HG03066 (cell line): ENCODE measurements around the gene BRF1.

Experiments
- ATAC-seq: cut with Tn5 transposase; IDR thresholded peaks from one replicate; pipeline ENCODE4 v1.9.1; 2021; ENCODE audit warnings: low read depth; ENCODE audit not compliant: unreplicated experiment

BRF1 gene

GRCh38 chr14:105247715-105248367, 53.0 kb downstream of the BRF1 start:
- no peak for ATAC-seq

GRCh38 chr14:105247026-105247425, 53.8 kb downstream of the BRF1 start:
- ATAC-seq = no peak

GRCh38 chr14:105244334-105244733, 56.5 kb downstream of the BRF1 start:
- no peak for ATAC-seq

GRCh38 chr14:105241641-105242040, 59.2 kb downstream of the BRF1 start:
- no peak for ATAC-seq

GRCh38 chr14:105240811-105241576, 59.8 kb downstream of the BRF1 start:
- ATAC-seq = no peak

GRCh38 chr14:105229099-105229655, 71.6 kb downstream of the BRF1 start:
- no peak for ATAC-seq

GRCh38 chr14:105228562-105228961, 72.2 kb downstream of the BRF1 start:
- ATAC-seq = no peak

- ATAC-seq = no peak
Measured at GRCh38 chr14:105227346-105227745, 73.5 kb downstream of the BRF1 start.

- ATAC-seq = no peak
Measured at GRCh38 chr14:105226198-105226597, 74.6 kb downstream of the BRF1 start.

- ATAC-seq = no peak
Measured at GRCh38 chr14:105224845-105225570, 75.8 kb downstream of the BRF1 start.

GRCh38 chr14:105223770-105224544, 76.8 kb downstream of the BRF1 start:
- no peak for ATAC-seq

- no peak for ATAC-seq
Measured at GRCh38 chr14:105223260-105223659, 77.5 kb downstream of the BRF1 start.

- ATAC-seq = no peak
Measured at GRCh38 chr14:105221598-105222178, 79.1 kb downstream of the BRF1 start.

- no peak for ATAC-seq
Measured at GRCh38 chr14:105220699-105221597, 79.9 kb downstream of the BRF1 start.

GRCh38 chr14:105219753-105220152, 81.0 kb downstream of the BRF1 start:
- ATAC-seq = no peak

- ATAC-seq = no peak
Measured at GRCh38 chr14:105219043-105219612, 81.7 kb downstream of the BRF1 start.

GRCh38 chr14:105218611-105219010, 82.2 kb downstream of the BRF1 start:
- no peak for ATAC-seq

- ATAC-seq = no peak
Measured at GRCh38 chr14:105217774-105218173, 83.0 kb downstream of the BRF1 start.
